ENCODE results near the gene KLRC4. TPM values are rescaled to one million over a fixed set of nuclear protein-coding genes. Genes with fewer than 3 reads are reported as not detected.
"Not testable (repeated sequence)": the region's sequence is repeated elsewhere in the genome, so short reads cannot be mapped to it uniquely, and the experiment has no call there.

The KLRC4 gene
- polyA plus RNA-seq, 1 of the 3 experiments (the other 2 are of a cell fraction), result not detected

- H3K79me2 ChIP-seq (ENCODE audit: insufficient read depth), result no peaks in the 10 kb centered on the region
- POLR2A ChIA-PET, result no interaction called here
- H3K27ac ChIP-seq (ENCODE audit: low read depth in 2 of 2, low read length in 1 of 2), result no peak overlapping the region
These were observed 14.1 kb downstream of the KLRC4 start for GRCh38 chr12:10395390-10395998.

GRCh38 chr12:10394531-10395152 is 14.9 kb downstream of the KLRC4 start:
- DNase-seq; H3F3A ChIP-seq (replicated peaks; ENCODE audit: insufficient read depth); H3K4me2 ChIP-seq; H3K4me3 ChIP-seq (ENCODE audit: low read depth in 2 of 2, low read length in 1 of 2); H3K36me3 ChIP-seq (replicated peaks in 1 of 2; ENCODE audit: control insufficient read depth in 1 of 2, insufficient read depth in 2 of 2, low read length in 1 of 2); H3K4me1 ChIP-seq (ENCODE audit: control insufficient read depth in 1 of 2, insufficient read depth in 2 of 2, low read depth in 1 of 2, low read length in 1 of 2); H3K27ac ChIP-seq (ENCODE audit: low read depth in 2 of 2, low read length in 1 of 2); CTCF ChIA-PET; H3K79me2 ChIP-seq (ENCODE audit: insufficient read depth); H3K9me2 ChIP-seq; H4K20me1 ChIP-seq (ENCODE audit: insufficient read depth); H3K9me3 ChIP-seq; H3K27me3 ChIP-seq (ENCODE audit: insufficient read depth); H2AFZ ChIP-seq (ENCODE audit: low read depth); H3K9ac ChIP-seq; POLR2A ChIA-PET: not testable (repeated sequence)
- 23% methylated on average over 11 of the region's 11 CpGs for WGBS (ENCODE audit: low lambda C conversion rate)

More at GRCh38 chr12:10395390-10395998, 14.1 kb downstream of the KLRC4 start:
- Histone ChIP-seq H3K4me2 (no peak overlapping the region), H3K27me3 (ENCODE audit: insufficient read depth) (peaks cover 4% of the 10 kb centered on the region; the same call in 1 of the 2 replicates), H4K20me1 (ENCODE audit: insufficient read depth) (no peaks in the 10 kb centered on the region), H3K36me3 (replicated peaks in 1 of 2; ENCODE audit: control insufficient read depth in 1 of 2, insufficient read depth in 2 of 2, low read length in 1 of 2) (no peaks in the 10 kb centered on the region), H3K9ac (no peak overlapping the region), H3K9me3 (no peaks in the 10 kb centered on the region), H3K4me3 (ENCODE audit: low read depth in 2 of 2, low read length in 1 of 2) (no peak overlapping the region), H2AFZ (ENCODE audit: low read depth) (no peak overlapping the region), H3K4me1 (ENCODE audit: control insufficient read depth in 1 of 2, insufficient read depth in 2 of 2, low read depth in 1 of 2, low read length in 1 of 2) (no peaks in the 10 kb centered on the region), H3K9me2 (no peaks in the 10 kb centered on the region), H3F3A (replicated peaks; ENCODE audit: insufficient read depth) (no peaks in the 10 kb centered on the region)
- CTCF ChIA-PET, result interaction anchor here (0.6 kb wide), 1 partner anchor 9 kb away, joined by 3 read pairs; no protein-coding TSS in a partner anchor
- DNase-seq, result no peak
- no peak for TF ChIP-seq MAX (IDR thresholded peaks at IDR 0.05; ENCODE audit: low read depth)
- TF ChIP-seq TCF12 (IDR thresholded peaks at IDR 0.05), result no peak
- TF ChIP-seq NFIC (IDR thresholded peaks at IDR 0.05; ENCODE audit: borderline replicate concordance), result no peak
- no peak for TF ChIP-seq RXRA (IDR thresholded peaks at IDR 0.05; ENCODE audit: borderline replicate concordance, low read depth)
- TF ChIP-seq GABPA (IDR thresholded peaks at IDR 0.05; ENCODE audit: low read depth), result no peak
- TF ChIP-seq CTCF (IDR thresholded peaks at IDR 0.05), result no peak
- no peak for TF ChIP-seq CHD2 (IDR thresholded peaks at IDR 0.05; ENCODE audit: low read length, partially characterized antibody)
- no peak for TF ChIP-seq PBX3 (IDR thresholded peaks at IDR 0.05)
- no peak for TF ChIP-seq IRF3 (IDR thresholded peaks at IDR 0.05; ENCODE audit: low read depth, low read length)
- TF ChIP-seq GATA2 (CRISPR knock-in tag; IDR thresholded peaks at IDR 0.05), result no peak
- no peak for TF ChIP-seq FOXM1 (IDR thresholded peaks at IDR 0.05; ENCODE audit: low read depth)
- no peak for TF ChIP-seq POLR2AphosphoS5 (IDR thresholded peaks at IDR 0.05; ENCODE audit: low read depth, low read length)
- TF ChIP-seq YY1 (IDR thresholded peaks at IDR 0.05; ENCODE audit: low read depth), result no peak
- no peak for TF ChIP-seq USF1 (IDR thresholded peaks at IDR 0.05; ENCODE audit: borderline replicate concordance, low read depth)
- WGBS (ENCODE audit: low lambda C conversion rate), result 2% methylated on average over 6 of the region's 6 CpGs
